Measurements from ENCODE around the gene MX2.

DNA sequence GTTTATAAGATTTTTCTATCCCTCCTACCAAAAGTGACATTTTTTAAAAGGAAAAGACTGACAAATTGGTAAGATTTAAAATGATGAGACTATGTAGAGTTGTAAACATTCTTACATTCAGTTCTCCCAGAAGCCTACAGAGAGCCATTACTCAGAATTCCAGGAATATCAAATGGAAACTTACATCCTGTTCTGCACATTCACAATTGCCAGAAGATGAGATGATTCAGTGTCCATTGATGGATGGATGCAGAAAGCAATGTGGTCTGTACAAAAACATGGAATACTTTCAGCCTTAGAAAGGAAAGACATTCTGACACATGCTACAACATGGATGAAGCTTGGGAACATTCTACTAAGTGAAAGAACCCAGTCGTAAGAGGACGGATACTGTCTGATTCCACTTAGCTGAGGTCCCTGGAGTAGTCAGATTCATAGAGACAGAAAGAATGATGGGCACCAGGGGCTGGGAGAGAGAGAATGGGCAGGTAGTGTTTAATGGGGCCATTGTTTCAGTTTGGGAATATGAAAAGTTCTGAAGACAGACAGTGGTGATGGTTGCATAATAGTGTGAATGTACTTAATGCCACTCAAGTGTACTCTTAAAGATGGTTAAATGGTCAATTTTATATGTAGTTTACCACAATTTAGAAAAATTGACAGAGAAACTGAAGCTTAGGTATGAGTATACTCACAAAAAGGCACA, 80.8 kb downstream of the MX2 start:
- TF ChIP-seq, protein P1, sequence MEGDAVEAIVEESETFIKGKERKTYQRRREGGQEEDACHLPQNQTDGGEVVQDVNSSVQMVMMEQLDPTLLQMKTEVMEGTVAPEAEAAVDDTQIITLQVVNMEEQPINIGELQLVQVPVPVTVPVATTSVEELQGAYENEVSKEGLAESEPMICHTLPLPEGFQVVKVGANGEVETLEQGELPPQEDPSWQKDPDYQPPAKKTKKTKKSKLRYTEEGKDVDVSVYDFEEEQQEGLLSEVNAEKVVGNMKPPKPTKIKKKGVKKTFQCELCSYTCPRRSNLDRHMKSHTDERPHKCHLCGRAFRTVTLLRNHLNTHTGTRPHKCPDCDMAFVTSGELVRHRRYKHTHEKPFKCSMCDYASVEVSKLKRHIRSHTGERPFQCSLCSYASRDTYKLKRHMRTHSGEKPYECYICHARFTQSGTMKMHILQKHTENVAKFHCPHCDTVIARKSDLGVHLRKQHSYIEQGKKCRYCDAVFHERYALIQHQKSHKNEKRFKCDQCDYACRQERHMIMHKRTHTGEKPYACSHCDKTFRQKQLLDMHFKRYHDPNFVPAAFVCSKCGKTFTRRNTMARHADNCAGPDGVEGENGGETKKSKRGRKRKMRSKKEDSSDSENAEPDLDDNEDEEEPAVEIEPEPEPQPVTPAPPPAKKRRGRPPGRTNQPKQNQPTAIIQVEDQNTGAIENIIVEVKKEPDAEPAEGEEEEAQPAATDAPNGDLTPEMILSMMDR (IDR thresholded peaks at IDR 0.05) = no peak
- TF ChIP-seq POLR2A (IDR thresholded peaks at IDR 0.05) = no peak

Measured in adrenal gland (tissue), 5 donors.